ENCODE results near the gene INSC.

Gene INSC

GRCh38 chr11:15146271-15147003, 31.7 kb downstream of the INSC start:
- DNase-seq (ENCODE audit: low spot score), result no peak
- FAIRE-seq, result no peak

GRCh38 chr11:15148169-15148568, 33.4 kb downstream of the INSC start:
- DNase-seq (ENCODE audit: low spot score) (no peak), FAIRE-seq (no peak)

GRCh38 chr11:15149050-15149449, 34.3 kb downstream of the INSC start:
- no peak for DNase-seq (ENCODE audit: low spot score)
- no peak for FAIRE-seq

GRCh38 chr11:15150507-15150906, 35.8 kb downstream of the INSC start:
- FAIRE-seq (no peak), DNase-seq (ENCODE audit: low spot score) (no peak)

GRCh38 chr11:15153231-15153630, 38.5 kb downstream of the INSC start:
- DNase-seq (ENCODE audit: low spot score), result no peak
- no peak for FAIRE-seq

- peak; percentile 89 for FAIRE-seq
- DNase-seq (ENCODE audit: low spot score), result peak; percentile 78
Observed at GRCh38 chr11:15157181-15157580, 42.5 kb downstream of the INSC start.

- DNase-seq (ENCODE audit: low spot score) (no peak), FAIRE-seq (no peak)
Observed at GRCh38 chr11:15157606-15158137, 42.9 kb downstream of the INSC start.

DNA sequence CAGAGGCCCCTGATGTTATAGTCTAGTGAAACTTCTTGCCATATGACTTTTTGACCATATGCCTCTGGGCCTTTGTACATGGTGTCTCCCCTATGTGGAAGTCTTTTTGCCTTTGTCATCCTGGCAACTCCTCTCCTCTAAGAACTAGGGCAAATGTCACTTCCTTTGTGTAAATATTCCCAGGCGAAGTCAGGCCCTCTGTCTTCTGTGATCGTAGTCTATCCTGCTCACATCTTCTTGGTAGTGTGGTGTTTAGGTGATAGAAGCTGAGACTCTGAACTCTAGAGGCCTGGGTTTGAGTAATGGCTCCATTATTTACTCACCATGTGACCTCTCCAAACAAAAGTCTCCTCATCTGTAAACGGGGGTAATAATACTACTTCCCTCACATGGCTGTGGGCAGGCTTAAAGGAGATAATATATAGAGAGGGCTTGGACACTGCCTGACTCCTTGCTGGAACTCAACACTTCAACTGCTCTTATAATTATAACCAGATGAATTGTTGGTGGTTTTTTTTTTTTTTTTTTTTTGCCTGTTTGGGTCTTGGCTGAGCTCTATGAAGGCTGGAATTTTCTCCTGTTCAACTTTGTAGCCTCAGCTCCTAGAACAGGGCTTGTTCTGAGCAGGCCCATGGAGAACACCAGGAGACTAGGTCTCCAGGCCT, 43.8 kb downstream of the INSC start:
- peak; percentile 21 for DNase-seq (ENCODE audit: low spot score)
- no peak for FAIRE-seq

DNA sequence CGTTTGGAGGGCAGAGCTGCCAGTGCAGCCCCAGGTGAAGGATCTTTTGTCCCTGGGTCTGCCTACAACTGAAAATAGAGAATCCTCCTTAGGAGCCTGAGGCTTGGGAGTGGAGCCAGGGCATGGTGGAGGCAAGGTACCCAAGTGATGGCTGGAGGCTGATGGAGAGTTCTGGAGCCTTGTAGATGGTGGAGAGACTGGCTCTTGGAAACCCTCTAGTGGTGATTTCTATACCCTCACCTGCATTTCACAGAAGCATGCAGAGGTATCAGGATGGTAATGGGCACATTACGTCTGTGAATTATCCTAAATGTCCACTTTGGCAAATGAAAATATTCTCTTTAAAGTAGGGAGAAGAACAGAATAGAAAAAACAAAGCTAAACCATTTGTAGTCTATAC, 44.4 kb downstream of the INSC start:
- no peak for FAIRE-seq
- peak; percentile 8 for DNase-seq (ENCODE audit: low spot score)

- DNase-seq (ENCODE audit: low spot score) (no peak), FAIRE-seq (no peak)
Observed at GRCh38 chr11:15161790-15162189, 47.1 kb downstream of the INSC start.

DNA sequence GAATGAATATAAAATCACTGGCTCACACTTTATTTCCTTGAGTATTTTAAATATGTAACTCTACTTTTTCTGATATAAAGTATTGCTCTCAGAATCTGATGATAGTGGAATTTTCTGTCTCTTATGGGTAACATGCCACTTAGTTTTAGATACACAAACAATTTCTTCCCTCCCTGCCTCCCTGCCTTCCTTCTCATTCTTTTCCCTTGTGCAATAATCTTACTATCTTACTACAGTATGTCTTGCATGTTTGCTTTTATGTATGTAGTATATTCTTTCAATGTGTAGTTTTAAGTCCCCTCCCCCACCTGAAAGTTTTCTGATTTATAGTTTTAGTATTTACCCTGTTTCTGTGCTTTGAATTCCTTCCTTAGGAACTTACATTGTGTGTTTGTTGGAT, 48.4 kb downstream of the INSC start:
- DNase-seq (ENCODE audit: low spot score) (no peak), FAIRE-seq (no peak)

DNA sequence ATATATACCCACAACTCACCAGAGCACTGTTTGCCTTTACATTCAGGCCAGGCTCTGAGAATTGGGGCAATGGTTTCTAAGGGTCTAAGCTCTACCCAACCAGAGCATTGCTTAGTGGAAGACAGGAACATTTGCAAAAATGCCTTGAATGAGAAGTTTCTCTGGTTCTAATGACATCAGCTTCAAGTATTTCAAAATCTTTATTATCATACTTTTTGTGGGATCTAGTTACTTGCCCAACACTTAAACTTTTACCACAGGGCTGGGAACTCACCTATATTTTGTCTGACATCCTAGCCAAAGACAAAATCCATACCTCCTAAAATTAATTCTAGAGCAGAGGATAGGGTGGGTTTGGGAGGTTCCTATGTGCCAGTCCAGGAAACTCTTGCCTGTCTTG, 51.5 kb downstream of the INSC start:
- FAIRE-seq (no peak), DNase-seq (ENCODE audit: low spot score) (no peak)

- DNase-seq (ENCODE audit: low spot score) (no peak), FAIRE-seq (no peak)
Observed at GRCh38 chr11:15169815-15170551, 55.3 kb downstream of the INSC start.

DNA sequence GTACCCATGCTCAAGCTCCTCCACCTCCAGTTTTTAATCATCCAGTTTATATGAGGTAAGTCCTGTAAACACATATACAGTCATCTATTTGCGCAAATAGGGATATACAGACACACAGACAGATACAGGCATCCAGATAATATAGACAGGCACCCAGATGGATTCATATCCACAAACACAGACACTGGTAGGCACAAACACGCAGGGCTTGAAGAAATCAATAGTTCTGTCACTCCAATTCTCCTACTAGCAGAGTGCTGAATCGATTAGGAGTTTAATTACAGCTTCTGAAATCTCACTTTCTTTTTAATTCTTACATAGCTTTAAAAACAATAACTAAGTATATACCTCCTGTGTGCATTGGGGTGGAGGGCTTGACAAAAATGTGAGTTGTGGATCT, 56.0 kb downstream of the INSC start:
- FAIRE-seq, result no peak
- DNase-seq (ENCODE audit: low spot score), result no peak

DNA sequence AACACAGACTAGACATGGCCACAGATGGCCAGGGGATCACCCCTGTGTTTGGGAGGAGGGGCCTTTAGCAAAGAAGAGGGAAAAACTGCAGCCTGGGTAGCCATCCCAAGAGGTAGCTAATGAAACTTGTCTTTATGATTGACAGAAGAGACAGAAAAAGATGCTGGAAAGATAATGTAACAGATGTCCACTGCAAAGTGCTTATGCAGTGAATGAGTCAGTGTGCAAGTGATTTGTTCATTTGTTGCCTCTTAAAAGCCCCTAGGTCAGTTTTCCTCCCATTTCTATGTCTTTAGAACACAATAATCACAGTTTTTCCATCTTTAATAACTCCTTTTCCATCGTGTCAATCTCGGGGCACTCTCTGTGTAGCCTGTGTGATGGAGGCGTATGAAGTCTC, 57.2 kb downstream of the INSC start:
- DNase-seq (ENCODE audit: low spot score) (no peak), FAIRE-seq (no peak)

- DNase-seq (ENCODE audit: low spot score) (no peak), FAIRE-seq (no peak)
Observed at GRCh38 chr11:15175831-15176230, 61.1 kb downstream of the INSC start.

GRCh38 chr11:15176646-15177163, 62.0 kb downstream of the INSC start:
- FAIRE-seq, result no peak
- DNase-seq (ENCODE audit: low spot score), result no peak

DNA sequence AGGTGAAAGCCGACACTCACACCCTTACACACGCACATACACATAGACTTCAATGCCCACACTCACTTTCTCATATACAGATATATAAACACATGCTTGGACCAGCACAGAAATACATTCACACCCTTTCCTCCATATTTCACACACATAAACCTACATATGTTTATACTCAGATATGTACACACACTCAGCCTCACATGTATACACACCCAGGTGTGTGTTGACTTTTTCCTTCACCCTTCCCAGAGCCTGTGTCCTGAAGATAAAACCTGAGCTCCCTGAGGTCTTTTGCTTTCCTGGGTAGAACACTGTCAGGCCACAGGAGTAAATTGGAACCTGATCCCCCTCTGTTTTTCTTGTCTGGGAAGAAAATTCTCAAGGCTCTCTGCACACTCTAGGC, 62.8 kb downstream of the INSC start:
- DNase-seq (ENCODE audit: low spot score) (no peak), FAIRE-seq (no peak)

- DNase-seq (ENCODE audit: low spot score) (no peak), FAIRE-seq (no peak)
Observed at GRCh38 chr11:15178214-15178613, 63.5 kb downstream of the INSC start.

GRCh38 chr11:15179167-15179566, 64.4 kb downstream of the INSC start:
- FAIRE-seq (no peak), DNase-seq (ENCODE audit: low spot score) (no peak)

GRCh38 chr11:15180212-15180792, 65.6 kb downstream of the INSC start:
- FAIRE-seq (no peak), DNase-seq (ENCODE audit: low spot score) (no peak)

DNA sequence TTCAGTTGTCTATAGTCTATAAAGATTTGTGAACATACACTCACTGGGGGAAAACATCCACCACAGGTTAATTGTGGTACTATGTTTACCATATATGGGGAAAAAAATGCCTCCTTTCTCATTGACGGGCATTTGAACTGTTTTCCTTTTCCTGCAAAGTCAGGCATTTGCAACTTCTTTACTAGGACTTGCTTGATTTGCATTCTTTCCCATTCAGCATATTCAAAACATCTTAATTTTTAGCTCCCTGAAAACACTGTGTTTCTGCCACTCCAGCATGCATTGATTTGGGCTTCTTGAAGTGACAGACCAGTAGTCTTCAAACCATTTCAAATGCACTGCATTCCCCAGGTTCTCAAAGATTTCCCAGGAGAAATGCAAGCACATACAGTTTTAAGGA, 67.6 kb downstream of the INSC start:
- FAIRE-seq, result no peak
- no peak for DNase-seq (ENCODE audit: low spot score)

All from RCC 7860 (cell line).